HEK293 (cell line): ENCODE data around the gene STMN1.

ENCODE experiments used
- ZBTB1 ChIP-seq: fragments of 450-650 bp; formaldehyde crosslinking; IDR thresholded peaks from 2 replicates; pipeline ENCODE4 v1.5.1; 2016; ENCODE audit warnings: missing biosample characterization, missing genetic modification characterization
- ZBTB10 ChIP-seq: fragments of 450-650 bp; formaldehyde crosslinking; IDR thresholded peaks from 2 replicates; pipeline ENCODE4 v1.5.1; 2016; ENCODE audit warnings: missing biosample characterization, missing genetic modification characterization
- ZNF501 ChIP-seq: fragments of 450-650 bp; formaldehyde crosslinking; IDR thresholded peaks from 2 replicates; pipeline ENCODE4 v1.5.1; 2016; ENCODE audit warnings: missing biosample characterization, missing genetic modification characterization
- ZNF660 ChIP-seq: fragments of 450-650 bp; IDR thresholded peaks from 2 replicates; pipeline ENCODE4 v1.5.1; 2018; ENCODE audit warnings: missing biosample characterization, mild to moderate bottlenecking, missing genetic modification characterization
- TF ChIP-seq, protein P1 (sequence below): fragments of 450-650 bp; formaldehyde crosslinking; IDR thresholded peaks from 2 replicates; pipeline ENCODE4 v1.5.1; 2016; ENCODE audit warnings: missing biosample characterization, missing genetic modification characterization

DNA sequence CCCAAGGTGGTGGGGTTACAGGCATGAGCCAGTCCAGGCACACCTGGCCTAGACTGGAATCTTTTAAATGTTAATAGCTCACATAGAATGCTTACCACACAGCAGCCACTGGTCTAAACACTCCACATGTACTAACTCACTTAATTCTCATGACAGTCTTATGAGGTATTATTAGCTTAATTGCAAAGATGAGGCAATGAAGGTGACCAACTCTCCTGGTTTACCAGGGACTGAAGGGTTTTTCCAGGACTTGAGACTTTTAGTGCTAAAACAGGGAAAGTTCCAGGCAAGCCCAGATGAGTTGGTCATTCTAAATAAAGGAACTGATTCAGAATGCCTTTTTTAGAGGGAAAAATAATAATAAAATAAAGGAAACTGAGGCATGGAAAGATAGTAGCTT is 7.0 kb upstream of the STMN1 start:
- TF ChIP-seq, protein P1, sequence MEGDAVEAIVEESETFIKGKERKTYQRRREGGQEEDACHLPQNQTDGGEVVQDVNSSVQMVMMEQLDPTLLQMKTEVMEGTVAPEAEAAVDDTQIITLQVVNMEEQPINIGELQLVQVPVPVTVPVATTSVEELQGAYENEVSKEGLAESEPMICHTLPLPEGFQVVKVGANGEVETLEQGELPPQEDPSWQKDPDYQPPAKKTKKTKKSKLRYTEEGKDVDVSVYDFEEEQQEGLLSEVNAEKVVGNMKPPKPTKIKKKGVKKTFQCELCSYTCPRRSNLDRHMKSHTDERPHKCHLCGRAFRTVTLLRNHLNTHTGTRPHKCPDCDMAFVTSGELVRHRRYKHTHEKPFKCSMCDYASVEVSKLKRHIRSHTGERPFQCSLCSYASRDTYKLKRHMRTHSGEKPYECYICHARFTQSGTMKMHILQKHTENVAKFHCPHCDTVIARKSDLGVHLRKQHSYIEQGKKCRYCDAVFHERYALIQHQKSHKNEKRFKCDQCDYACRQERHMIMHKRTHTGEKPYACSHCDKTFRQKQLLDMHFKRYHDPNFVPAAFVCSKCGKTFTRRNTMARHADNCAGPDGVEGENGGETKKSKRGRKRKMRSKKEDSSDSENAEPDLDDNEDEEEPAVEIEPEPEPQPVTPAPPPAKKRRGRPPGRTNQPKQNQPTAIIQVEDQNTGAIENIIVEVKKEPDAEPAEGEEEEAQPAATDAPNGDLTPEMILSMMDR (tag by site-specific recombination): no peak
- no peak for TF ChIP-seq ZNF660 (tag by site-specific recombination)
- no peak for TF ChIP-seq ZBTB10 (tag by site-specific recombination)
- TF ChIP-seq ZBTB1 (tag by site-specific recombination): no peak
- no peak for TF ChIP-seq ZNF501 (tag by site-specific recombination)
